CD4-positive, CD25-positive, alpha-beta regulatory T cell (primary cell): ENCODE results near the gene CCNO. TPM values are rescaled to one million over a fixed set of nuclear protein-coding genes. Genes with fewer than 3 reads are reported as not detected.

ENCODE experiments used
- ATAC-seq, 2 donors: fragments of 150-1000 bp; cut with Tn5 transposase; one replicate each; pipeline ENCODE4 v1.10.0; 2021; ENCODE audit warnings: low read depth in 2 of 2, moderate number of reproducible peaks in 2 of 2, moderate library complexity in 1 of 2
- DNase-seq, 3 donors: peaks; one replicate each; pipeline versions ENCODE4 v3.0.0 to v3.0.0-alpha.2; 2012 to 2022; ENCODE audit warnings: mixed read lengths in 1 of 3
- H3K27ac ChIP-seq: one replicate; pipeline ENCODE4 v1.7.0; 2013; ENCODE audit warnings: mild to moderate bottlenecking, low read length; ENCODE audit not compliant: insufficient read depth, poor library complexity, severe bottlenecking
- H3K27me3 ChIP-seq: one replicate; pipeline ENCODE4 v1.7.0; 2013; ENCODE audit warnings: low read length; ENCODE audit not compliant: control insufficient read depth, insufficient read depth
- H3K36me3 ChIP-seq: one replicate; pipeline ENCODE4 v1.7.0; 2013; ENCODE audit warnings: mild to moderate bottlenecking, low read length, moderate library complexity; ENCODE audit not compliant: control insufficient read depth, insufficient read depth
- H3K4me1 ChIP-seq: 2 replicates; pipeline ENCODE4 v1.7.0; 2013; ENCODE audit warnings: mild to moderate bottlenecking, low read length; ENCODE audit not compliant: insufficient read depth, control insufficient read depth, poor library complexity, severe bottlenecking
- H3K4me3 ChIP-seq: one replicate; pipeline ENCODE4 v1.7.0; 2013; ENCODE audit warnings: low read depth, mild to moderate bottlenecking, low read length, moderate library complexity
- H3K9me3 ChIP-seq, 2 experiments: 1 replicate in 1 of 2; 2 replicates in 1 of 2; pipeline ENCODE4 v1.7.0; 2013; ENCODE audit warnings: low read length in 2 of 2, mild to moderate bottlenecking in 1 of 2, moderate library complexity in 1 of 2; ENCODE audit not compliant: control insufficient read depth in 2 of 2
- H3K27ac Mint-ChIP-seq, 3 donors: one replicate each; pipeline ENCODE4 v1.8.0; 2020 to 2022; ENCODE audit warnings: mild to moderate bottlenecking in 3 of 3, mixed read lengths in 3 of 3, moderate library complexity in 2 of 3
- H3K27me3 Mint-ChIP-seq: one replicate; pipeline ENCODE4 v1.8.0; 2022; ENCODE audit warnings: mild to moderate bottlenecking, mixed read lengths
- H3K36me3 Mint-ChIP-seq: one replicate; pipeline ENCODE4 v1.8.0; 2020; ENCODE audit warnings: mixed read lengths
- H3K4me1 Mint-ChIP-seq, 4 donors: one replicate each; pipeline ENCODE4 v1.8.0; 2020 to 2022; ENCODE audit warnings: mixed read lengths in 4 of 4, mild to moderate bottlenecking in 1 of 4
- H3K4me3 Mint-ChIP-seq, 4 donors: one replicate each; pipeline ENCODE4 v1.8.0; 2020 to 2022; ENCODE audit warnings: mild to moderate bottlenecking in 4 of 4, mixed read lengths in 4 of 4, moderate library complexity in 3 of 4
- H3K9me3 Mint-ChIP-seq, 7 donors: one replicate each; pipeline ENCODE4 v1.8.0; 2020 to 2022; ENCODE audit warnings: mixed read lengths in 7 of 7, mild to moderate bottlenecking in 3 of 7, moderate library complexity in 2 of 7
- polyA plus RNA-seq, 4 donors: library from polyadenylated mRNA; unstranded; fragments of 300-500 nt; fragmentation: Illumina TruSeq; gene quantifications; one replicate each; pipeline ENCODE4 v1.2.3, GENCODE V29; 2021
- total RNA-seq: library from RNA; stranded (reverse); gene quantifications from one replicate; pipeline ENCODE4 v1.2.3, GENCODE V29; 2022

Gene CCNO
- total and polyA plus RNA-seq, 5 donors from 2014 or later, result not detected

GRCh38 chr5:55220433-55221185 is 12.8 kb downstream of the CCNO start:
- Mint-ChIP-seq H3K27me3 (peaks cover 89% of the 10 kb centered on the region), H3K4me3 (peak overlapping the region in 3 of 4 donors; percentile 56 to 76 (median 57)), H3K36me3 (no peaks in the 10 kb centered on the region), H3K9me3 (peaks cover 0 to 3% (median 0%) of the 10 kb centered on the region in 7 donors), H3K27ac (no peak overlapping the region), H3K4me1 (peaks cover 5 to 35% (median 16%) of the 10 kb centered on the region in 4 donors)
- ATAC-seq, result no peak
- H3K27me3 ChIP-seq, result peaks cover 54% of the 10 kb centered on the region
- no peak overlapping the region for H3K27ac ChIP-seq
- peaks cover 23% of the 10 kb centered on the region for H3K4me1 ChIP-seq
- peak in 1 of 3 donors; percentile 29 for DNase-seq
- peaks cover 0 to 1% of the 10 kb centered on the region in 2 experiments for H3K9me3 ChIP-seq
- no peak overlapping the region for H3K4me3 ChIP-seq
- H3K36me3 ChIP-seq, result no peaks in the 10 kb centered on the region

- H3K4me1 Mint-ChIP-seq, result peaks cover 5 to 35% (median 16%) of the 10 kb centered on the region in 4 donors
- peaks cover 23% of the 10 kb centered on the region for H3K4me1 ChIP-seq
- no peaks in the 10 kb centered on the region for H3K36me3 Mint-ChIP-seq
- no peak overlapping the region for H3K27ac ChIP-seq
- H3K9me3 ChIP-seq, result peaks cover 0 to 1% of the 10 kb centered on the region in 2 experiments
- H3K27me3 ChIP-seq, result peaks cover 46% of the 10 kb centered on the region
- no peak for ATAC-seq
- H3K9me3 Mint-ChIP-seq, result peaks cover 0 to 2% (median 0%) of the 10 kb centered on the region in 7 donors
- H3K27me3 Mint-ChIP-seq, result peaks cover 86% of the 10 kb centered on the region
- peak overlapping the region in 2 of 4 donors; percentile 26 to 72 for H3K4me3 Mint-ChIP-seq
- H3K27ac Mint-ChIP-seq, result no peak overlapping the region
- no peak overlapping the region for H3K4me3 ChIP-seq
- H3K36me3 ChIP-seq, result no peaks in the 10 kb centered on the region
- no peak for DNase-seq
Measured at GRCh38 chr5:55219770-55220169, 13.6 kb downstream of the CCNO start.

- H3K9me3 Mint-ChIP-seq, result peaks cover 0 to 2% (median 0%) of the 10 kb centered on the region in 7 donors
- peaks cover 43% of the 10 kb centered on the region for H3K27me3 ChIP-seq
Measured at GRCh38 chr5:55218967-55219366, 14.4 kb downstream of the CCNO start.

GRCh38 chr5:55211184-55211874 is 22.1 kb downstream of the CCNO start:
- Mint-ChIP-seq H3K4me3 (no peak overlapping the region), H3K4me1 (peaks cover 0 to 2% (median 0%) of the 10 kb centered on the region in 4 donors), H3K9me3 (no peaks in the 10 kb centered on the region), H3K27me3 (peaks cover 47% of the 10 kb centered on the region), H3K27ac (no peak overlapping the region), H3K36me3 (no peaks in the 10 kb centered on the region)
- Histone ChIP-seq H3K36me3 (no peaks in the 10 kb centered on the region), H3K27me3 (peaks cover 6% of the 10 kb centered on the region), H3K4me3 (no peak overlapping the region), H3K27ac (no peak overlapping the region), H3K4me1 (no peaks in the 10 kb centered on the region), H3K9me3 (no peaks in the 10 kb centered on the region)
- ATAC-seq (no peak), DNase-seq (no peak)

More at GRCh38 chr5:55218967-55219366, 14.4 kb downstream of the CCNO start:
- ATAC-seq, result no peak
- Mint-ChIP-seq H3K4me1 (peaks cover 5 to 34% (median 16%) of the 10 kb centered on the region in 4 donors), H3K36me3 (no peaks in the 10 kb centered on the region), H3K4me3 (no peak overlapping the region), H3K27me3 (peaks cover 83% of the 10 kb centered on the region), H3K27ac (no peak overlapping the region)
- Histone ChIP-seq H3K4me3 (no peak overlapping the region), H3K9me3 (peaks cover 0 to 1% of the 10 kb centered on the region in 2 experiments), H3K4me1 (peaks cover 23% of the 10 kb centered on the region), H3K36me3 (no peaks in the 10 kb centered on the region), H3K27ac (no peak overlapping the region)
- no peak for DNase-seq

- Mint-ChIP-seq H3K36me3 (peaks cover 3% of the 10 kb centered on the region), H3K9me3 (peaks cover 0 to 3% (median 0%) of the 10 kb centered on the region in 7 donors), H3K27me3 (peaks cover 52% of the 10 kb centered on the region)
Measured at GRCh38 chr5:55205001-55205400, 28.4 kb downstream of the CCNO start.

GRCh38 chr5:55191165-55191564 is 42.2 kb downstream of the CCNO start:
- no peak overlapping the region for H3K4me3 Mint-ChIP-seq
- DNase-seq, result no peak
- Histone ChIP-seq H3K36me3 (no peaks in the 10 kb centered on the region), H3K4me1 (no peaks in the 10 kb centered on the region), H3K4me3 (no peak overlapping the region), H3K9me3 (no peaks in the 10 kb centered on the region), H3K27ac (no peak overlapping the region), H3K27me3 (peaks cover 46% of the 10 kb centered on the region)
- no peaks in the 10 kb centered on the region for H3K36me3 Mint-ChIP-seq
- no peaks in the 10 kb centered on the region for H3K4me1 Mint-ChIP-seq
- no peak overlapping the region for H3K27ac Mint-ChIP-seq
- H3K27me3 Mint-ChIP-seq, result peaks cover 71% of the 10 kb centered on the region
- ATAC-seq, result no peak
- peaks cover 0 to 2% (median 0%) of the 10 kb centered on the region in 7 donors for H3K9me3 Mint-ChIP-seq

More at GRCh38 chr5:55205001-55205400, 28.4 kb downstream of the CCNO start:
- no peak overlapping the region for H3K4me3 Mint-ChIP-seq
- H3K27ac Mint-ChIP-seq, result no peak overlapping the region
- ATAC-seq (no peak), DNase-seq (no peak)
- H3K27me3 ChIP-seq, result peaks cover 7% of the 10 kb centered on the region
- H3K4me1 ChIP-seq, result no peaks in the 10 kb centered on the region
- no peak overlapping the region for H3K27ac ChIP-seq
- no peak overlapping the region for H3K4me3 ChIP-seq
- H3K36me3 ChIP-seq, result no peaks in the 10 kb centered on the region
- peaks cover 0 to 2% (median 0%) of the 10 kb centered on the region in 4 donors for H3K4me1 Mint-ChIP-seq
- no peaks in the 10 kb centered on the region for H3K9me3 ChIP-seq

GRCh38 chr5:55188656-55189540 is 44.5 kb downstream of the CCNO start:
- no peak overlapping the region for H3K27ac ChIP-seq
- Mint-ChIP-seq H3K27me3 (peaks cover 70% of the 10 kb centered on the region), H3K36me3 (no peaks in the 10 kb centered on the region), H3K27ac (no peak overlapping the region), H3K9me3 (peaks cover 0 to 2% (median 0%) of the 10 kb centered on the region in 7 donors), H3K4me3 (no peak overlapping the region), H3K4me1 (no peaks in the 10 kb centered on the region)
- no peak overlapping the region for H3K4me3 ChIP-seq
- no peaks in the 10 kb centered on the region for H3K9me3 ChIP-seq
- peaks cover 54% of the 10 kb centered on the region for H3K27me3 ChIP-seq
- no peak for DNase-seq
- H3K4me1 ChIP-seq, result no peaks in the 10 kb centered on the region
- no peak for ATAC-seq
- H3K36me3 ChIP-seq, result no peaks in the 10 kb centered on the region
